HepG2 (cell line): ENCODE data around the gene PRR35. TPM values are rescaled to one million over a fixed set of nuclear protein-coding genes. Genes with fewer than 3 reads are reported as not detected.

Experiments
- FOSL2 ChIP-seq: sonication (generic); formaldehyde crosslinking; IDR thresholded peaks from 2 replicates; pipeline ENCODE4 v1.4.0; 2020; ENCODE audit warnings: missing genetic modification reagents
- MZF1 ChIP-seq: sonication (generic); formaldehyde crosslinking; IDR thresholded peaks from 2 replicates; pipeline ENCODE4 v1.8.1; 2023; ENCODE audit warnings: mild to moderate bottlenecking, missing genetic modification reagents, borderline replicate concordance
- NCOA5 ChIP-seq: sonication (generic); formaldehyde crosslinking; IDR thresholded peaks from 2 replicates; pipeline ENCODE4 v1.4.0; 2020; ENCODE audit warnings: missing genetic modification reagents
- PATZ1 ChIP-seq: sonication (generic); formaldehyde crosslinking; IDR thresholded peaks from 2 replicates; pipeline ENCODE4 v1.4.0; 2020; ENCODE audit warnings: missing genetic modification reagents
- XBP1 ChIP-seq: sonication (generic); formaldehyde crosslinking; IDR thresholded peaks from 2 replicates; pipeline ENCODE4 v1.5.0; 2020; ENCODE audit warnings: missing genetic modification reagents
- ZBTB42 ChIP-seq: sonication (generic); formaldehyde crosslinking; IDR thresholded peaks from 2 replicates; pipeline ENCODE4 v1.5.0; 2020; ENCODE audit warnings: mild to moderate bottlenecking, missing genetic modification reagents
- ZNF256 ChIP-seq: sonication (generic); formaldehyde crosslinking; conservative IDR thresholded peaks from 2 replicates; pipeline ENCODE4 v1.4.0; 2020; ENCODE audit warnings: missing genetic modification reagents
- ZNF512 ChIP-seq: sonication (generic); formaldehyde crosslinking; IDR thresholded peaks from 2 replicates; pipeline ENCODE4 v1.4.0; 2020; ENCODE audit warnings: mild to moderate bottlenecking, missing genetic modification reagents
- ZNF816 ChIP-seq: sonication (generic); formaldehyde crosslinking; IDR thresholded peaks from 2 replicates; pipeline ENCODE4 v1.8.0; 2022; ENCODE audit warnings: missing genetic modification reagents, mild to moderate bottlenecking, borderline replicate concordance
- polyA plus RNA-seq, 8 experiments: library from polyadenylated mRNA; depleted of rRNA in 3 of 8; stranded (reverse) in 7 of 8; unstranded in 1 of 8; fragments of >200 nt; fragmentation: Illumina TruSeq in 4 of 8; extraction: Trizol in 4 of 8; gene quantifications; 2 replicates each; pipeline versions ENCODE4 v1.2.1 to v1.2.3, GENCODE V29; 2011 to 2016; ENCODE audit warnings: low read depth in 4 of 8, missing spikeins in 1 of 8, mixed read lengths in 1 of 8; ENCODE audit not compliant: insufficient read depth in 1 of 8
- total RNA-seq, 5 experiments: library from RNA; depleted of rRNA; stranded (reverse); fragments of >200 nt; fragmentation: Illumina TruSeq; extraction: Trizol; gene quantifications; 2 replicates each; pipeline ENCODE4 v1.2.3, GENCODE V29; 2016; ENCODE audit warnings: low read depth in 1 of 5
- TF ChIP-seq, protein P1 (sequence below), 2 experiments: fragments of 450-650 bp in 1 of 2; sonication (generic) in 1 of 2; formaldehyde crosslinking in 1 of 2; IDR thresholded peaks; 2 replicates each; pipeline versions ENCODE4 v1.6.1 to v1.8.0; 2016 to 2022; ENCODE audit warnings: antibody characterized with exemption in 1 of 2, mild to moderate bottlenecking in 1 of 2, missing genetic modification reagents in 1 of 2
- TF ChIP-seq, protein P2 (sequence below): IDR thresholded peaks from 2 replicates; pipeline ENCODE4 v1.6.1; 2012; ENCODE audit warnings: low read depth, low read length, improper control_type of control experiment

PRR35 gene
- total and polyA plus RNA-seq, 2 of the 13 experiments (the other 11 are each of a cell fraction or from before 2014, with no cell fraction given), result 0.07 to 0.16 TPM

DNA sequence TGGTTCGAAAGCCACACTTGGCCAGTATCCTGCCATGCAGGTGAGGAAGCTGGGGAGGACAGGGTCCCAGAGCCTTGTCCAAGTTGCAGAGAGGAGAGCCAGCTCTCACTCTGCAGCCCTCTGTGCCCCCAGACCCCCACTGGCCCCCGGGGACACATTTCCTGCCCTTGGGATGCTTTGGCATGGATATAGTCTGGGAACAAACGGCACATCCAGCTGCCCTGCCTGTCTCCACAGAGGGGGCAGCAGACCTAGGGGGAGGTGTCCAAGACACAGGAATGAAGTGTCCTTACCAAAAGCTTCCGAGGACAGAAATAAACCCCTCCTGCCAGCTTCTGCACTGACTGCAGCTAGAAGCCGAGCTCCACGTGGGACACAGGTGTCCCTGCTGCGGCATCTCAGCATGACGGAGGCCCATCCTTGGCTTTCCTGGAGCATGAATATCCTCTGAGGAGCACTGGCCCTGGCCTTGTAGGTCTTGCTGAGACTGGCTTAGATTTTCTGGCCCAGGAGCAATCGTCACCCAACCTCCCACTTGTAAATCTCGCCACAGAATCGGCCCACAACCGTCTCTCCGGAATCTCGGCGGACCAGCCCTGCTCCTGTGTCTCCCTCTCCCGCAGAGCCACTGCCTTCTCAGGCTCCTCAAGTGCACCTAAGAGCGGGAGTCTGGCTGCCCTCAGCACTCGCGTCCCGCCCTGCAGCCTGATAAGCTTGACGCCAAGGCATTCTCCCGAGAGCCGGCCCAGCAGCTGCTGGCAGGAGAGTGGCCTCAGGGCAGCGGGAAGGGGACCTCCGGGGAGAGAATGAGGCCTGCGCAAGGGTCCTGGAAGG is 33.8 kb upstream of the PRR35 start (continued):
- TF ChIP-seq PATZ1 (CRISPR knock-in tag) (peak; percentile 38; the same call in 1 of the 2 replicates), XBP1 (no peak), MZF1 (CRISPR knock-in tag) (no peak), FOSL2 (CRISPR knock-in tag) (0 out of 2 replicates have a peak, but pooled peaks have one; percentile 1), ZNF816 (no peak), ZBTB42 (CRISPR knock-in tag) (no peak), NCOA5 (CRISPR knock-in tag) (no peak), ZNF512 (CRISPR knock-in tag) (0 out of 2 replicates have a peak, but pooled peaks have one; percentile 20), ZNF256 (CRISPR knock-in tag) (no peak)
- TF ChIP-seq, protein P1, sequence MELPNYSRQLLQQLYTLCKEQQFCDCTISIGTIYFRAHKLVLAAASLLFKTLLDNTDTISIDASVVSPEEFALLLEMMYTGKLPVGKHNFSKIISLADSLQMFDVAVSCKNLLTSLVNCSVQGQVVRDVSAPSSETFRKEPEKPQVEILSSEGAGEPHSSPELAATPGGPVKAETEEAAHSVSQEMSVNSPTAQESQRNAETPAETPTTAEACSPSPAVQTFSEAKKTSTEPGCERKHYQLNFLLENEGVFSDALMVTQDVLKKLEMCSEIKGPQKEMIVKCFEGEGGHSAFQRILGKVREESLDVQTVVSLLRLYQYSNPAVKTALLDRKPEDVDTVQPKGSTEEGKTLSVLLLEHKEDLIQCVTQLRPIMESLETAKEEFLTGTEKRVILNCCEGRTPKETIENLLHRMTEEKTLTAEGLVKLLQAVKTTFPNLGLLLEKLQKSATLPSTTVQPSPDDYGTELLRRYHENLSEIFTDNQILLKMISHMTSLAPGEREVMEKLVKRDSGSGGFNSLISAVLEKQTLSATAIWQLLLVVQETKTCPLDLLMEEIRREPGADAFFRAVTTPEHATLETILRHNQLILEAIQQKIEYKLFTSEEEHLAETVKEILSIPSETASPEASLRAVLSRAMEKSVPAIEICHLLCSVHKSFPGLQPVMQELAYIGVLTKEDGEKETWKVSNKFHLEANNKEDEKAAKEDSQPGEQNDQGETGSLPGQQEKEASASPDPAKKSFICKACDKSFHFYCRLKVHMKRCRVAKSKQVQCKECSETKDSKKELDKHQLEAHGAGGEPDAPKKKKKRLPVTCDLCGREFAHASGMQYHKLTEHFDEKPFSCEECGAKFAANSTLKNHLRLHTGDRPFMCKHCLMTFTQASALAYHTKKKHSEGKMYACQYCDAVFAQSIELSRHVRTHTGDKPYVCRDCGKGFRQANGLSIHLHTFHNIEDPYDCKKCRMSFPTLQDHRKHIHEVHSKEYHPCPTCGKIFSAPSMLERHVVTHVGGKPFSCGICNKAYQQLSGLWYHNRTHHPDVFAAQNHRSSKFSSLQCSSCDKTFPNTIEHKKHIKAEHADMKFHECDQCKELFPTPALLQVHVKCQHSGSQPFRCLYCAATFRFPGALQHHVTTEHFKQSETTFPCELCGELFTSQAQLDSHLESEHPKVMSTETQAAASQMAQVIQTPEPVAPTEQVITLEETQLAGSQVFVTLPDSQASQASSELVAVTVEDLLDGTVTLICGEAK (IDR thresholded peaks at IDR 0.05), result no peak
- TF ChIP-seq, protein P1 (CRISPR knock-in tag; IDR thresholded peaks at IDR 0.05), result 0 out of 2 replicates have a peak, but pooled peaks have one; percentile 4
- TF ChIP-seq, protein P2, sequence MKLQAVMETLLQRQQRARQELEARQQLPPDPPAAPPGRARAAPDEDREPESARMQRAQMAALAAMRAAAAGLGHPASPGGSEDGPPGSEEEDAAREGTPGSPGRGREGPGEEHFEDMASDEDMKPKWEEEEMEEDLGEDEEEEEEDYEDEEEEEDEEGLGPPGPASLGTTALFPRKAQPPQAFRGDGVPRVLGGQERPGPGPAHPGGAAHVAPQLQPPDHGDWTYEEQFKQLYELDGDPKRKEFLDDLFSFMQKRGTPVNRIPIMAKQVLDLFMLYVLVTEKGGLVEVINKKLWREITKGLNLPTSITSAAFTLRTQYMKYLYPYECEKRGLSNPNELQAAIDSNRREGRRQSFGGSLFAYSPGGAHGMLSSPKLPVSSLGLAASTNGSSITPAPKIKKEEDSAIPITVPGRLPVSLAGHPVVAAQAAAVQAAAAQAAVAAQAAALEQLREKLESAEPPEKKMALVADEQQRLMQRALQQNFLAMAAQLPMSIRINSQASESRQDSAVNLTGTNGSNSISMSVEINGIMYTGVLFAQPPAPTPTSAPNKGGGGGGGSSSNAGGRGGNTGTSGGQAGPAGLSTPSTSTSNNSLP, result no peak
